ENCODE results near the gene UBXN4. TPM values are rescaled to one million over a fixed set of nuclear protein-coding genes. Genes with fewer than 3 reads are reported as not detected.

Gene UBXN4
- total and polyA plus RNA-seq, 2 donors (not counting 3 experiments of a cell fraction or from before 2014, with no cell fraction given), result 40.8 to 108 TPM

DNA sequence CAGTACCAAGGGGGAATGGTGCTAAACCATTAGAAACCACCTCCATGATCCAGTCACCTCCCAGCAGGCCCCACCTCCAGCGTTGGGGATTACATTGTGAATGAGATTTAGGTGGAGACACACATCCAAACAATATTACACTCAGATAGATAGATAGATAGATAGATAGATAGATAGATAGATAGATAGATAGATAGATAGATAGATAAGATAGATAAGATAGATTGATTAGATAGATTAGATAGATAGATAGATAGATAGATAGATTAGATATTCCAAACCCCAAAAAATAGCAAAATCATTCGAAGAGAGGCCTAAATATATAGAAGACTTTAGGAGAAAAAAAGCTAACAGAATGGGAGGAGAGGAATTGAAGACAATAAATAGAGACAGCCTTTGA is 42.8 kb upstream of the UBXN4 start:
- Histone ChIP-seq H3K36me3 (ENCODE audit: control insufficient read depth in 2 of 2, extremely low read depth in 1 of 2, insufficient read depth in 2 of 2, low read length in 2 of 2) (peaks cover 0 to 3% of the 10 kb centered on the region in 2 experiments), H3K9me1 (replicated peaks; ENCODE audit: control insufficient read depth, extremely low read depth, insufficient read depth, low read length) (no peaks in the 10 kb centered on the region), H3K4me2 (ENCODE audit: insufficient read depth, low read length) (no peak overlapping the region), H3K9me3 (replicated peaks; ENCODE audit: control insufficient read depth, insufficient read depth, low read length) (no peaks in the 10 kb centered on the region), H4K20me1 (replicated peaks; ENCODE audit: control insufficient read depth, extremely low read depth, insufficient read depth, low read length) (no peaks in the 10 kb centered on the region), H3K9ac (replicated peaks; ENCODE audit: extremely low read depth, insufficient read depth, low read length) (no peak overlapping the region), H3K27me3 (ENCODE audit: control insufficient read depth in 2 of 2, insufficient read depth in 2 of 2, low read length in 2 of 2) (no peaks in the 10 kb centered on the region), H2AFZ (ENCODE audit: low read depth, low read length) (no peak overlapping the region), H3K4me3 (replicated peaks in 1 of 3; ENCODE audit: insufficient read depth in 1 of 3, low read depth in 1 of 3, low read length in 3 of 3) (no peak overlapping the region), H3K4me1 (ENCODE audit: control insufficient read depth, extremely low read depth, insufficient read depth, low read length) (no peaks in the 10 kb centered on the region), H3K27ac (ENCODE audit: insufficient read depth, low read depth, low read length) (no peak overlapping the region), H3K79me2 (ENCODE audit: control insufficient read depth, insufficient read depth, low read length) (no peaks in the 10 kb centered on the region)
- no TSS peak for BruUV-seq (replicated peaks)
- POLR2A ChIA-PET, result no interaction called here
- dilution Hi-C loops (cut with MboI; ENCODE audit: extremely low pct_ligation_motif_present, low sequenced_read_pairs) (no loop called here), intact Hi-C loops (cut with micrococcal nuclease) (no loop called here)
- no peak for FAIRE-seq
- TF ChIP-seq JUN (IDR thresholded peaks at IDR 0.05; ENCODE audit: borderline replicate concordance, insufficient read depth, insufficient read length, low read depth), result no peak
- no peak for TF ChIP-seq FOS (IDR thresholded peaks at IDR 0.05; ENCODE audit: borderline replicate concordance, insufficient read depth, low read length)
- no peak for TF ChIP-seq POLR2AphosphoS5 (IDR thresholded peaks at IDR 0.05; ENCODE audit: insufficient read depth, low read depth, low read length)
- DNase-seq (ENCODE audit: low read depth, low spot score), result no peak
- CTCF ChIA-PET, result interaction anchor here (2.1 to 2.3 kb wide), 2 partner anchors 11 to 694 kb away, joined by 6 to 7 read pairs; no protein-coding TSS in a partner anchor

DNA sequence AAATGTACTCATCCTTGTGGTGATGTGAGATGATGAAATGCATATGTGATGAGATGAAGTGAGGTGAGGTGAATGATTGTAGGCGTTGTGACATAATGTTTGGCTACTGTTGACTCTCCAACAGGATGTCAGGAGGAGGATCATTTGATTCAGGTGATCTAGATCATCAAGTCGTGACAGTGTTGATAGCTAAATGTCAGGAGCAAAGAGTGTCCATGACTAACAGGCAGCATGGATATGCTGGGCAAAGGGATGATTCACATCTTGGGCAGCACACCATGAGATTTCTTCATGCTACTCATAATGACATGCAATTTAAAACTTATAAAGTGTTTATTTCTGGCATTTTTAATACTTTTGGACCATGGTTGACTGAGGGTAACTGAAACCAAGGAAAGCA is 40.2 kb upstream of the UBXN4 start:
- H2AFZ ChIP-seq (ENCODE audit: low read depth, low read length), result no peak overlapping the region
- BruUV-seq (replicated peaks), result no TSS peak
- no peak for DNase-seq (ENCODE audit: low read depth, low spot score)
- no peaks in the 10 kb centered on the region for H4K20me1 ChIP-seq (replicated peaks; ENCODE audit: control insufficient read depth, extremely low read depth, insufficient read depth, low read length)
- H3K27me3 ChIP-seq (ENCODE audit: control insufficient read depth in 2 of 2, insufficient read depth in 2 of 2, low read length in 2 of 2), result no peaks in the 10 kb centered on the region
- intact Hi-C loops (cut with micrococcal nuclease), result no loop called here
- dilution Hi-C loops (cut with MboI; ENCODE audit: extremely low pct_ligation_motif_present, low sequenced_read_pairs), result no loop called here
- no peaks in the 10 kb centered on the region for H3K79me2 ChIP-seq (ENCODE audit: control insufficient read depth, insufficient read depth, low read length)
- no peak for TF ChIP-seq FOS (IDR thresholded peaks at IDR 0.05; ENCODE audit: borderline replicate concordance, insufficient read depth, low read length)
- TF ChIP-seq CTCF (IDR thresholded peaks at IDR 0.05; ENCODE audit: extremely low read depth in 1 of 2, insufficient read depth in 1 of 2, low read depth in 1 of 2, low read length in 2 of 2), result no peak
- TF ChIP-seq MAX (IDR thresholded peaks at IDR 0.05; ENCODE audit: insufficient read depth, insufficient read length), result no peak
- TF ChIP-seq POLR2A (IDR thresholded peaks at IDR 0.05; ENCODE audit: low read depth, low read length), result no peak
- TF ChIP-seq MYC (IDR thresholded peaks at IDR 0.05; ENCODE audit: low read depth, low read length), result no peak
- TF ChIP-seq GATA2 (IDR thresholded peaks at IDR 0.05; ENCODE audit: insufficient read depth, insufficient read length, low read depth, low read length), result no peak
- TF ChIP-seq EZH2 (IDR thresholded peaks at IDR 0.05; ENCODE audit: borderline replicate concordance, low read depth, low read length, severe bottlenecking), result no peak
- no peak for TF ChIP-seq POLR2AphosphoS5 (IDR thresholded peaks at IDR 0.05; ENCODE audit: insufficient read depth, low read depth, low read length)
- TF ChIP-seq JUN (IDR thresholded peaks at IDR 0.05; ENCODE audit: borderline replicate concordance, insufficient read depth, insufficient read length, low read depth), result no peak
- H3K4me3 ChIP-seq (replicated peaks in 1 of 3; ENCODE audit: insufficient read depth in 1 of 3, low read depth in 1 of 3, low read length in 3 of 3), result no peak overlapping the region
- peaks cover 0 to 3% of the 10 kb centered on the region in 2 experiments for H3K36me3 ChIP-seq (ENCODE audit: control insufficient read depth in 2 of 2, extremely low read depth in 1 of 2, insufficient read depth in 2 of 2, low read length in 2 of 2)
- ChIA-PET POLR2A (no interaction called here), CTCF (interaction anchor here (1.3 kb wide), 1 partner anchor 8 kb away, joined by 6 read pairs; no protein-coding TSS in a partner anchor)
- H3K9me1 ChIP-seq (replicated peaks; ENCODE audit: control insufficient read depth, extremely low read depth, insufficient read depth, low read length), result no peaks in the 10 kb centered on the region
- H3K9me3 ChIP-seq (replicated peaks; ENCODE audit: control insufficient read depth, insufficient read depth, low read length), result no peaks in the 10 kb centered on the region
- H3K27ac ChIP-seq (ENCODE audit: insufficient read depth, low read depth, low read length), result no peak overlapping the region
- H3K4me2 ChIP-seq (ENCODE audit: insufficient read depth, low read length), result no peak overlapping the region
- no peaks in the 10 kb centered on the region for H3K4me1 ChIP-seq (ENCODE audit: control insufficient read depth, extremely low read depth, insufficient read depth, low read length)
- H3K9ac ChIP-seq (replicated peaks; ENCODE audit: extremely low read depth, insufficient read depth, low read length), result no peak overlapping the region
- no peak for FAIRE-seq

All from endothelial cell of umbilical vein (primary cell).